SK-N-SH treated with all-trans-retinoic acid at 6 μM for 48 hours (cell line): ENCODE measurements around the gene WDR20.

Experiments
- ATAC-seq: fragments of 200-7000 bp; cut with Tn5 transposase; 3 replicates; pipeline ENCODE4 v1.9.1; 2020; ENCODE audit warnings: mild to moderate bottlenecking, moderate library complexity
- BACH2 ChIP-seq: fragments of 250-450 bp; sonication (Bioruptor Pico); IDR thresholded peaks from 2 replicates; pipeline ENCODE4 v1.9.0; 2021; ENCODE audit warnings: mild to moderate bottlenecking, borderline replicate concordance
- CSDC2 ChIP-seq: fragments of 250-450 bp; sonication (Bioruptor Pico); IDR thresholded peaks from 2 replicates; pipeline ENCODE4 v1.5.0; 2020; ENCODE audit warnings: mild to moderate bottlenecking, moderate library complexity
- ESRRG ChIP-seq: fragments of 250-450 bp; sonication (Bioruptor Pico); IDR thresholded peaks from 2 replicates; pipeline ENCODE4 v1.6.1; 2021; ENCODE audit warnings: mild to moderate bottlenecking
- GLIS3 ChIP-seq: fragments of 250-450 bp; sonication (Bioruptor Pico); IDR thresholded peaks from 2 replicates; pipeline ENCODE4 v1.5.0; 2020; ENCODE audit warnings: mild to moderate bottlenecking, moderate library complexity
- OSR1 ChIP-seq: fragments of 250-450 bp; sonication (Bioruptor Pico); IDR thresholded peaks from 2 replicates; pipeline ENCODE4 v1.8.0; 2022; ENCODE audit warnings: moderate library complexity, mild to moderate bottlenecking, inconsistent platforms
- RARB ChIP-seq: fragments of 250-450 bp; sonication (Bioruptor Pico); IDR thresholded peaks from 2 replicates; pipeline ENCODE4 v1.8.0; 2021; ENCODE audit warnings: mild to moderate bottlenecking, moderate library complexity
- SNAI2 ChIP-seq: fragments of 250-450 bp; sonication (Bioruptor Pico); IDR thresholded peaks from 2 replicates; pipeline ENCODE4 v1.5.0; 2020; ENCODE audit warnings: mild to moderate bottlenecking, moderate library complexity
- TCF4 ChIP-seq: fragments of 250-450 bp; sonication (Bioruptor Pico); IDR thresholded peaks from 2 replicates; pipeline ENCODE4 v1.8.0; 2021; ENCODE audit warnings: mild to moderate bottlenecking, moderate library complexity, borderline replicate concordance
- TOX ChIP-seq: fragments of 250-450 bp; sonication (Bioruptor Pico); IDR thresholded peaks from 2 replicates; pipeline ENCODE4 v1.8.0; 2021; ENCODE audit warnings: mild to moderate bottlenecking, moderate library complexity, borderline replicate concordance
- TSHZ2 ChIP-seq: fragments of 250-450 bp; sonication (Bioruptor Pico); IDR thresholded peaks from 2 replicates; pipeline ENCODE4 v1.5.0; 2020; ENCODE audit warnings: mild to moderate bottlenecking, moderate library complexity
- ZC3H10 ChIP-seq: fragments of 250-450 bp; sonication (Bioruptor Pico); IDR thresholded peaks from 2 replicates; pipeline ENCODE4 v1.5.1; 2021; ENCODE audit warnings: mild to moderate bottlenecking, moderate library complexity
- ZFP3 ChIP-seq: fragments of 250-450 bp; sonication (Bioruptor Pico); IDR thresholded peaks from 2 replicates; pipeline ENCODE4 v1.5.0; 2020; ENCODE audit warnings: mild to moderate bottlenecking, moderate library complexity
- ZFP30 ChIP-seq: fragments of 450-650 bp; formaldehyde crosslinking; IDR thresholded peaks from 2 replicates; pipeline ENCODE4 v1.5.0; 2022; ENCODE audit warnings: mild to moderate bottlenecking, moderate library complexity
- ZNF565 ChIP-seq: fragments of 450-650 bp; formaldehyde crosslinking; conservative IDR thresholded peaks from 2 replicates; pipeline ENCODE4 v1.5.0; 2020; ENCODE audit warnings: low read depth, mild to moderate bottlenecking, moderate library complexity
- TF ChIP-seq, protein P1 (sequence below): fragments of 250-450 bp; sonication (Bioruptor Pico); IDR thresholded peaks from 2 replicates; pipeline ENCODE4 v1.8.0; 2021; ENCODE audit warnings: low read depth, mild to moderate bottlenecking, moderate library complexity, borderline replicate concordance
- TF ChIP-seq, protein P2 (sequence below): fragments of 250-450 bp; sonication (Bioruptor Pico); IDR thresholded peaks from 2 replicates; pipeline ENCODE4 v1.5.1; 2020; ENCODE audit warnings: low read depth, mild to moderate bottlenecking, moderate library complexity
- TF ChIP-seq, protein P3 (sequence below): fragments of 250-450 bp; sonication (Bioruptor Pico); IDR thresholded peaks from 2 replicates; pipeline ENCODE4 v1.5.1; 2021; ENCODE audit warnings: mild to moderate bottlenecking, moderate library complexity

WDR20 gene

GRCh38 chr14:102206918-102207317 is 67.2 kb downstream of the WDR20 start (continued):
- no peak for TF ChIP-seq TSHZ2 (CRISPR knock-in tag)
- TF ChIP-seq BACH2 (CRISPR knock-in tag): no peak
- TF ChIP-seq, protein P1, sequence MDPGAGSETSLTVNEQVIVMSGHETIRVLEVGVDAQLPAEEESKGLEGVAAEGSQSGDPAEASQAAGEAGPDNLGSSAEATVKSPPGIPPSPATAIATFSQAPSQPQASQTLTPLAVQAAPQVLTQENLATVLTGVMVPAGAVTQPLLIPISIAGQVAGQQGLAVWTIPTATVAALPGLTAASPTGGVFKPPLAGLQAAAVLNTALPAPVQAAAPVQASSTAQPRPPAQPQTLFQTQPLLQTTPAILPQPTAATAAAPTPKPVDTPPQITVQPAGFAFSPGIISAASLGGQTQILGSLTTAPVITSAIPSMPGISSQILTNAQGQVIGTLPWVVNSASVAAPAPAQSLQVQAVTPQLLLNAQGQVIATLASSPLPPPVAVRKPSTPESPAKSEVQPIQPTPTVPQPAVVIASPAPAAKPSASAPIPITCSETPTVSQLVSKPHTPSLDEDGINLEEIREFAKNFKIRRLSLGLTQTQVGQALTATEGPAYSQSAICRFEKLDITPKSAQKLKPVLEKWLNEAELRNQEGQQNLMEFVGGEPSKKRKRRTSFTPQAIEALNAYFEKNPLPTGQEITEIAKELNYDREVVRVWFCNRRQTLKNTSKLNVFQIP: no peak

DNA sequence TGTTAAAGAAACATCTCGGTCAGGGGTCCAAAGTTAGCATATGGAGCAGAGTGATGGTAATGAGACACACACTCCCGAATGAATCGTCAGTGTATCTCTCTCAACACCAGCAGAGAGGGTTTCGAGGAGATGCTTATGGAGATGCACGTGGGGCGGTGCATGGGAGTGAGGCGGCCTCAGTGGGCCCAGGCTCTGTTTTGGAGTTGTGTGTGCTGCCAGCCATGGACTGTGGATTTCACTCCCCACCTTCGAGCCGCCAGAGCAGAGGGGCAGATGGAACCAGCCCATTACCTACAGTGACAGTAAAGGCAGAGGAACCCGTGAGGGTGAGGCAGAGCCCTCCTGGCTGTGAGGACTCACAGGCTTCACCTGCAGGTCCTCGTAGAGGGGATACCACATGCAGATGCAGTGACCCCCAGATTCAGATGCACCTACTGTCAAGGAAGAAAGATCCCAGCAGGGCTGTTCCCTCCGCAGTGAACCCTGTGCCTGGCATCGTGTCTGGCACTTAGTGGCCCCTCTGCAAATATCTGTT is 68.2 kb downstream of the WDR20 start:
- no peak for ATAC-seq
- TF ChIP-seq TOX (CRISPR knock-in tag): no peak
- TF ChIP-seq, protein P1: no peak

- ATAC-seq: no peak
- TF ChIP-seq ZFP30 (CRISPR knock-in tag): no peak
- no peak for TF ChIP-seq OSR1
- TF ChIP-seq CSDC2 (CRISPR knock-in tag): no peak
- TF ChIP-seq, protein P2, sequence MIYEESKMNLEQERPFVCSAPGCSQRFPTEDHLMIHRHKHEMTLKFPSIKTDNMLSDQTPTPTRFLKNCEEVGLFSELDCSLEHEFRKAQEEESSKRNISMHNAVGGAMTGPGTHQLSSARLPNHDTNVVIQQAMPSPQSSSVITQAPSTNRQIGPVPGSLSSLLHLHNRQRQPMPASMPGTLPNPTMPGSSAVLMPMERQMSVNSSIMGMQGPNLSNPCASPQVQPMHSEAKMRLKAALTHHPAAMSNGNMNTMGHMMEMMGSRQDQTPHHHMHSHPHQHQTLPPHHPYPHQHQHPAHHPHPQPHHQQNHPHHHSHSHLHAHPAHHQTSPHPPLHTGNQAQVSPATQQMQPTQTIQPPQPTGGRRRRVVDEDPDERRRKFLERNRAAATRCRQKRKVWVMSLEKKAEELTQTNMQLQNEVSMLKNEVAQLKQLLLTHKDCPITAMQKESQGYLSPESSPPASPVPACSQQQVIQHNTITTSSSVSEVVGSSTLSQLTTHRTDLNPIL (CRISPR knock-in tag): no peak
- TF ChIP-seq SNAI2 (CRISPR knock-in tag): no peak
Measured at GRCh38 chr14:102208741-102209140, 69.0 kb downstream of the WDR20 start.

GRCh38 chr14:102209224-102209966 is 69.7 kb downstream of the WDR20 start:
- ATAC-seq: peak; percentile 77
- TF ChIP-seq RARB (CRISPR knock-in tag): no peak
- TF ChIP-seq SNAI2 (CRISPR knock-in tag): no peak
- TF ChIP-seq ZC3H10 (CRISPR knock-in tag): no peak
- TF ChIP-seq GLIS3 (CRISPR knock-in tag): no peak
- TF ChIP-seq ESRRG (CRISPR knock-in tag): no peak
- TF ChIP-seq TSHZ2 (CRISPR knock-in tag): no peak
- no peak for TF ChIP-seq ZFP3
- TF ChIP-seq, protein P3, sequence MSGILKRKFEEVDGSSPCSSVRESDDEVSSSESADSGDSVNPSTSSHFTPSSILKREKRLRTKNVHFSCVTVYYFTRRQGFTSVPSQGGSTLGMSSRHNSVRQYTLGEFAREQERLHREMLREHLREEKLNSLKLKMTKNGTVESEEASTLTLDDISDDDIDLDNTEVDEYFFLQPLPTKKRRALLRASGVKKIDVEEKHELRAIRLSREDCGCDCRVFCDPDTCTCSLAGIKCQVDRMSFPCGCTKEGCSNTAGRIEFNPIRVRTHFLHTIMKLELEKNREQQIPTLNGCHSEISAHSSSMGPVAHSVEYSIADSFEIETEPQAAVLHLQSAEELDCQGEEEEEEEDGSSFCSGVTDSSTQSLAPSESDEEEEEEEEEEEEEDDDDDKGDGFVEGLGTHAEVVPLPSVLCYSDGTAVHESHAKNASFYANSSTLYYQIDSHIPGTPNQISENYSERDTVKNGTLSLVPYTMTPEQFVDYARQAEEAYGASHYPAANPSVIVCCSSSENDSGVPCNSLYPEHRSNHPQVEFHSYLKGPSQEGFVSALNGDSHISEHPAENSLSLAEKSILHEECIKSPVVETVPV (CRISPR knock-in tag): no peak
- TF ChIP-seq, protein P1: no peak
- no peak for TF ChIP-seq CSDC2 (CRISPR knock-in tag)
- no peak for TF ChIP-seq TOX (CRISPR knock-in tag)
- TF ChIP-seq, protein P2 (CRISPR knock-in tag): no peak
- no peak for TF ChIP-seq ZNF565 (CRISPR knock-in tag)
- no peak for TF ChIP-seq ZFP30 (CRISPR knock-in tag)
- TF ChIP-seq TCF4 (CRISPR knock-in tag): no peak
- TF ChIP-seq OSR1: no peak
